Erythroblast (primary cell): ENCODE measurements around the gene FANCI.
A peak's percentile ranks its signal among the peaks of the same experiment; 100 is the strongest.
"Not testable (repeated sequence)": the region's sequence is repeated elsewhere in the genome, so short reads cannot be mapped to it uniquely, and the experiment has no call there.

Source experiments
- DNase-seq, 2 experiments: peaks; one replicate each; lab custom pipeline; 2025; lab: John Stamatoyannopoulos, UW
- GATA1 ChIP-seq: IDR thresholded peaks from 2 replicates; pipeline ENCODE4 v1.6.1; 2011; ENCODE audit warnings: low read depth, mild to moderate bottlenecking, control low read depth, low read length, moderate library complexity
- POLR2A ChIP-seq: IDR thresholded peaks from 2 replicates; pipeline ENCODE4 v1.6.1; 2011; ENCODE audit warnings: mild to moderate bottlenecking, low read length

FANCI gene

GRCh38 chr15:89208256-89208655 lies 35.5 kb upstream of the FANCI start:
- no peak for DNase-seq
- no peak for TF ChIP-seq POLR2A
- TF ChIP-seq GATA1 = no peak

GRCh38 chr15:89209057-89209456 lies 34.7 kb upstream of the FANCI start:
- no peak for DNase-seq
- TF ChIP-seq GATA1 (no peak), POLR2A (no peak)

- DNase-seq = no peak
- TF ChIP-seq POLR2A (no peak), GATA1 (no peak)
Observed at GRCh38 chr15:89211678-89212170, 32.1 kb upstream of the FANCI start.

- TF ChIP-seq POLR2A = no peak
- TF ChIP-seq GATA1 = no peak
- no peak for DNase-seq
Observed at GRCh38 chr15:89215627-89216026, 28.2 kb upstream of the FANCI start.

GRCh38 chr15:89217031-89217430 lies 26.7 kb upstream of the FANCI start:
- TF ChIP-seq GATA1 (no peak), POLR2A (no peak)
- no peak for DNase-seq

GRCh38 chr15:89217686-89218376 lies 25.9 kb upstream of the FANCI start:
- no peak for TF ChIP-seq GATA1
- TF ChIP-seq POLR2A = no peak
- DNase-seq = no peak

- TF ChIP-seq GATA1 (no peak), POLR2A (no peak)
- DNase-seq = no peak
Observed at GRCh38 chr15:89218531-89218930, 25.2 kb upstream of the FANCI start.

GRCh38 chr15:89221543-89221942 lies 22.2 kb upstream of the FANCI start, which contains the start of gene RLBP1:
Gene RLBP1 (minus strand): TSS chr15:89221579. CDS start chr15:89218975, 2,604 bp downstream.
- no peak for TF ChIP-seq POLR2A
- TF ChIP-seq GATA1 = no peak
- no peak for DNase-seq

GRCh38 chr15:89225588-89225987 lies 18.2 kb upstream of the FANCI start:
- TF ChIP-seq POLR2A = no peak
- TF ChIP-seq GATA1 = no peak
- DNase-seq = no peak

GRCh38 chr15:89226359-89227221 lies 17.2 kb upstream of the FANCI start:
- DNase-seq = peak; percentile 61 to 82
- TF ChIP-seq GATA1 = no peak
- TF ChIP-seq POLR2A = no peak

- TF ChIP-seq POLR2A (no peak), GATA1 (no peak)
- no peak for DNase-seq
Observed at GRCh38 chr15:89227425-89227824, 16.4 kb upstream of the FANCI start.

- DNase-seq = no peak
- TF ChIP-seq GATA1 (no peak), POLR2A (no peak)
Observed at GRCh38 chr15:89230277-89230676, 13.5 kb upstream of the FANCI start.

GRCh38 chr15:89231832-89232231 lies 11.9 kb upstream of the FANCI start:
- DNase-seq = no peak
- no peak for TF ChIP-seq POLR2A
- TF ChIP-seq GATA1 = no peak

GRCh38 chr15:89239883-89240810 lies 3.6 kb upstream of the FANCI start:
- not testable (repeated sequence) for DNase-seq
